GM12865 (cell line): ENCODE results near the gene TBC1D10A.

Experiments used
- DNase-seq: peaks from one replicate; pipeline ENCODE4 v3.0.0; 2010; ENCODE audit warnings: low read depth
- H3K4me3 ChIP-seq: 2 replicates; pipeline ENCODE4 v1.5.1; 2011; ENCODE audit warnings: mild to moderate bottlenecking, low read depth, low read length, control low read depth
- CTCF ChIP-seq: IDR thresholded peaks from 2 replicates; pipeline ENCODE4 v1.5.1; 2011; ENCODE audit warnings: low read length, control low read depth, low read depth, inconsistent platforms; ENCODE audit not compliant: insufficient read depth; ENCODE audit errors: missing control alignments

The TBC1D10A gene

GRCh38 chr22:30370641-30371230, 44.0 kb upstream of the TBC1D10A start:
- DNase-seq, result no peak
- no peak overlapping the region for H3K4me3 ChIP-seq
- no peak for TF ChIP-seq CTCF

- DNase-seq, result no peak
- TF ChIP-seq CTCF, result no peak
- H3K4me3 ChIP-seq, result no peak overlapping the region
These were observed 41.7 kb upstream of the TBC1D10A start for GRCh38 chr22:30368420-30368819.

GRCh38 chr22:30365891-30366290, 39.1 kb upstream of the TBC1D10A start:
- no peak for TF ChIP-seq CTCF
- no peak overlapping the region for H3K4me3 ChIP-seq
- DNase-seq, result no peak

- TF ChIP-seq CTCF, result no peak
- no peak for DNase-seq
- no peak overlapping the region for H3K4me3 ChIP-seq
These were observed 36.0 kb upstream of the TBC1D10A start for GRCh38 chr22:30362651-30363281.

- no peak for TF ChIP-seq CTCF
- no peak overlapping the region for H3K4me3 ChIP-seq
These were observed 35.3 kb upstream of the TBC1D10A start for GRCh38 chr22:30361916-30362650.

GRCh38 chr22:30358541-30358940, 31.8 kb upstream of the TBC1D10A start:
- no peak for TF ChIP-seq CTCF
- H3K4me3 ChIP-seq, result no peak overlapping the region
- no peak for DNase-seq

More at GRCh38 chr22:30361916-30362650, 35.3 kb upstream of the TBC1D10A start:
- no peak for DNase-seq
